Measurements from ENCODE around the gene SH3RF3. TPM values are rescaled to one million over a fixed set of nuclear protein-coding genes. Genes with fewer than 3 reads are reported as not detected.

Gene SH3RF3
- total RNA-seq, 1 experiment from 2014 or later: 1.0 TPM

- TF ChIP-seq CREB1 (CRISPR knock-in tag; IDR thresholded peaks at IDR 0.05) (no peak), ATF1 (CRISPR knock-in tag; IDR thresholded peaks at IDR 0.05) (no peak), JUN (CRISPR knock-in tag; IDR thresholded peaks at IDR 0.05) (no peak), NR1H2 (CRISPR knock-in tag; IDR thresholded peaks at IDR 0.05) (no peak)
- CTCF ChIA-PET: no interaction called here
- peaks cover 19% of the 10 kb centered on the region for H3K36me3 Mint-ChIP-seq
- no peak overlapping the region for H3K4me3 Mint-ChIP-seq
- DNase-seq (ENCODE audit: low spot score) (no peak), ATAC-seq (no peak)
- peaks cover 26% of the 10 kb centered on the region for H3K9me3 Mint-ChIP-seq
- peaks cover 11% of the 10 kb centered on the region for H3K4me1 Mint-ChIP-seq
- POLR2A ChIA-PET: no interaction called here
- H3K27ac Mint-ChIP-seq: no peak overlapping the region
- H3K27me3 Mint-ChIP-seq (ENCODE audit: low read depth): peaks cover 86% of the 10 kb centered on the region
Observed at GRCh38 chr2:109098251-109098920, 30.6 kb upstream of the SH3RF3 start.

- no peak for DNase-seq (ENCODE audit: low spot score)
- Mint-ChIP-seq H3K36me3 (peaks cover 16% of the 10 kb centered on the region), H3K27me3 (ENCODE audit: low read depth) (peaks cover 87% of the 10 kb centered on the region), H3K27ac (no peak overlapping the region), H3K9me3 (peaks cover 21% of the 10 kb centered on the region), H3K4me3 (no peak overlapping the region), H3K4me1 (peaks cover 13% of the 10 kb centered on the region)
- ATAC-seq: no peak
- ChIA-PET POLR2A (no interaction called here), CTCF (no interaction called here)
- TF ChIP-seq ZNF263 (CRISPR knock-in tag; IDR thresholded peaks at IDR 0.05; ENCODE audit: low read depth) (no peak), ELF4 (CRISPR knock-in tag; IDR thresholded peaks at IDR 0.05; ENCODE audit: low read depth) (no peak)
Observed at GRCh38 chr2:109098921-109099273, 30.1 kb upstream of the SH3RF3 start.

GRCh38 chr2:109102588-109103233 is 26.3 kb upstream of the SH3RF3 start:
- TF ChIP-seq ESRRA (CRISPR knock-in tag; IDR thresholded peaks at IDR 0.05; ENCODE audit: borderline replicate concordance) (no peak), ATF1 (CRISPR knock-in tag; IDR thresholded peaks at IDR 0.05) (no peak), ZNF423 (CRISPR knock-in tag; IDR thresholded peaks at IDR 0.05) (peak; percentile 5; the same call in 1 of the 2 replicates), USF2 (CRISPR knock-in tag; IDR thresholded peaks at IDR 0.05) (0 out of 2 replicates have a peak, but pooled peaks have one; percentile 12), GRHL2 (CRISPR knock-in tag; IDR thresholded peaks at IDR 0.05; ENCODE audit: insufficient replicate concordance, severe bottlenecking) (no peak), TCF7 (CRISPR knock-in tag; IDR thresholded peaks at IDR 0.05; ENCODE audit: low read depth) (no peak)
- H3K36me3 Mint-ChIP-seq: peaks cover 2% of the 10 kb centered on the region; the same call in 1 of the 2 replicates
- peaks cover 99% of the 10 kb centered on the region for H3K27me3 Mint-ChIP-seq (ENCODE audit: low read depth)
- H3K9me3 Mint-ChIP-seq: peaks cover 4% of the 10 kb centered on the region; the same call in 1 of the 2 replicates
- H3K27ac Mint-ChIP-seq: no peak overlapping the region
- H3K4me1 Mint-ChIP-seq: peaks cover 13% of the 10 kb centered on the region
- DNase-seq (ENCODE audit: low spot score): peak; percentile 16
- H3K4me3 Mint-ChIP-seq: no peak overlapping the region
- CTCF ChIA-PET: interaction anchor here (0.8 to 2.3 kb wide), 5 partner anchors 25 to 407 kb away, joined by 3 to 6 read pairs (median 5); no protein-coding TSS in a partner anchor
- POLR2A ChIA-PET: interaction anchor here (0.7 kb wide), 1 partner anchor 44 kb away, joined by 3 read pairs; no protein-coding TSS in a partner anchor
- peak; percentile 90 for ATAC-seq

- ATAC-seq (no peak), DNase-seq (ENCODE audit: low spot score) (no peak)
- H3K9me3 Mint-ChIP-seq: peaks cover 4% of the 10 kb centered on the region; the same call in 1 of the 2 replicates
- peaks cover 90% of the 10 kb centered on the region for H3K27me3 Mint-ChIP-seq (ENCODE audit: low read depth)
- ChIA-PET POLR2A (no interaction called here), CTCF (interaction anchor here (2.3 kb wide), 1 partner anchor 405 kb away, joined by 6 read pairs; no protein-coding TSS in a partner anchor)
- no peak overlapping the region for H3K4me3 Mint-ChIP-seq
- H3K36me3 Mint-ChIP-seq: peaks cover 2% of the 10 kb centered on the region; the same call in 1 of the 2 replicates
- H3K4me1 Mint-ChIP-seq: peaks cover 18% of the 10 kb centered on the region
- H3K27ac Mint-ChIP-seq: no peak overlapping the region
- TF ChIP-seq ZNF425 (CRISPR knock-in tag; conservative IDR thresholded peaks at IDR 0.05): no peak
- no peak for TF ChIP-seq ZMAT4 (CRISPR knock-in tag; IDR thresholded peaks at IDR 0.05)
- TF ChIP-seq ZNF121 (CRISPR knock-in tag; IDR thresholded peaks at IDR 0.05): no peak
- no peak for TF ChIP-seq AFF4 (CRISPR knock-in tag; IDR thresholded peaks at IDR 0.05; ENCODE audit: borderline replicate concordance)
- TF ChIP-seq STAT6 (CRISPR knock-in tag; conservative IDR thresholded peaks at IDR 0.05; ENCODE audit: low read depth): no peak
- no peak for TF ChIP-seq SMAD4 (CRISPR knock-in tag; IDR thresholded peaks at IDR 0.05)
- TF ChIP-seq TEAD1 (CRISPR knock-in tag; IDR thresholded peaks at IDR 0.05): no peak
Observed at GRCh38 chr2:109105113-109105512, 23.9 kb upstream of the SH3RF3 start.

Data from WTC11 (cell line).